Measurements from ENCODE around the gene ACBD4. TPM values are rescaled to one million over a fixed set of nuclear protein-coding genes. Genes with fewer than 3 reads are reported as not detected.

Gene ACBD4
- total RNA-seq, 1 experiment from 2014 or later = 9.7 TPM

DNA sequence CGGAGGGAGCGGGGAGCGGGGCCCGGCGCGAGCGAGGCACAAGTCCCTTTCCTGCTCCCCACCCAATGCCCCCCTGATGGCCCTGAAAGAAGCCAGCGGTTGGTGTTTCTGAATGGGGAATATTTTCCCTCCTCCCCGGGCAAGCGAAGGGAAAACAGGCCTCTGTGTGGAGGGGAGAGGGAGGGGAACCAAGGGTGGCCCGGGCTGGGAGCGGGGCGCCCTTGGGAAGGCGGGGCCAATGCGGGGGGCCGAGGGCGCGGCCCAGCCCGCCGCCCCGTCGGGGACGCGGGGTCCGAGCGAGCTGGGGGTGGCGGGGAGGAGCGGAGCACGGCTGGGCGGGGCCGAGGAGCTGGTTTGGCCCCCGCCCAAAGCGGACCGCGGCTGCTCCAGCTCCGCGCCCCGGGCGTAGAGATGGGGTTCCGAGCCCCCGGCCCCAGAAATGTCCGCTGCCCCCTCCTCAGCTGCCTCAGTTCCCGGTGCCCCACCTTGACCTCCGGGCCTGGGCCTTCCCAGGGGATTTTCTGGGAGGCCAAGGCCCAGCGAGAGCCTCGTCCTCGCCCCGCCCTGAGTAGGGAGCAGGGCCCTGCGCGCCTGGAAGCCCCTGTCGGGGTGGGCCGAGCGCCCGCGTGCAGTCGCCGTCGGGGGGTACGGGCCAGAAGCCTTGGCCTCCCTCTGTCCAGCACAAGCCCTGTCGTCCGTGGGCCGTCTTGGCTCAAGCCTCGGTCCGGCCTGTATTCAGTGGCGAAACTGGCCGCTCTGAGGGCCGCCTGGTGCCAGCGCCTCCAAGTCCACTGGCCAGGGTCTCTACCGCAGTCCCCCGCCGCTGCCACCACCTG, 8.9 kb downstream of the ACBD4 start:
- no peak overlapping the region for H2BK20ac ChIP-seq (ENCODE audit: low read depth, low read length, poor library complexity, severe bottlenecking)
- peak overlapping the region; percentile 51 for H3K4me2 ChIP-seq (ENCODE audit: insufficient read depth, insufficient read length, low read length)
- Mint-ChIP-seq H3K4me3 (peak overlapping the region; percentile 57 to 76), H3K27me3 (ENCODE audit: low read depth) (peaks cover 3% of the 10 kb centered on the region), H3K9me3 (no peaks in the 10 kb centered on the region; a peak in 1 of 5 replicates), H3K27ac (no peak overlapping the region), H3K36me3 (ENCODE audit: insufficient read depth in 1 of 3, low read depth in 3 of 3) (peaks cover 4% of the 10 kb centered on the region in 3 experiments; a peak in 6 of 7 replicates), H3K4me1 (peaks cover 31 to 33% of the 10 kb centered on the region in 2 experiments)
- H4K20me1 ChIP-seq (ENCODE audit: control insufficient read depth, insufficient read depth, insufficient read length) = no peaks in the 10 kb centered on the region
- no peak overlapping the region for H2AK5ac ChIP-seq (ENCODE audit: insufficient read length, low read length)
- H4K5ac ChIP-seq (ENCODE audit: insufficient read length, low read depth, low read length) = no peak overlapping the region
- no peaks in the 10 kb centered on the region for H3K9me3 ChIP-seq (ENCODE audit: control insufficient read depth, low read depth, low read length)
- no peak overlapping the region for H3T11ph ChIP-seq (ENCODE audit: low read length)
- H3K56ac ChIP-seq (ENCODE audit: insufficient read length, low read depth, low read length) = no peak overlapping the region
- no peak overlapping the region for H4K8ac ChIP-seq (replicated peaks; ENCODE audit: insufficient read length, low read depth, low read length)
- no peak overlapping the region for H2AFZ ChIP-seq (ENCODE audit: low read length)
- H3K79me1 ChIP-seq (ENCODE audit: insufficient read depth, low read depth, low read length, poor library complexity, severe bottlenecking) = no peaks in the 10 kb centered on the region
- no peak overlapping the region for H3K4ac ChIP-seq (ENCODE audit: low read depth, low read length)
- DNase-seq = peak; percentile 69
- no peak overlapping the region for H2BK120ac ChIP-seq (ENCODE audit: low read depth, low read length, poor library complexity, severe bottlenecking)
- no peaks in the 10 kb centered on the region for H3K79me2 ChIP-seq (ENCODE audit: insufficient read depth, low read length)
- H3K18ac ChIP-seq (ENCODE audit: insufficient read length, low read depth, low read length) = no peak overlapping the region
- WGBS (ENCODE audit: extremely low coverage, insufficient read length, low lambda C conversion rate) = no CpG with 5 or more reads among the region's 71 CpGs
- H3K27me3 ChIP-seq (ENCODE audit: insufficient read depth, low read length) = no peaks in the 10 kb centered on the region
- no peak overlapping the region for H2BK12ac ChIP-seq (ENCODE audit: insufficient read length, low read depth, low read length)
- H2BK5ac ChIP-seq (ENCODE audit: insufficient read length, low read length) = no peak overlapping the region
- TF ChIP-seq, protein P1, sequence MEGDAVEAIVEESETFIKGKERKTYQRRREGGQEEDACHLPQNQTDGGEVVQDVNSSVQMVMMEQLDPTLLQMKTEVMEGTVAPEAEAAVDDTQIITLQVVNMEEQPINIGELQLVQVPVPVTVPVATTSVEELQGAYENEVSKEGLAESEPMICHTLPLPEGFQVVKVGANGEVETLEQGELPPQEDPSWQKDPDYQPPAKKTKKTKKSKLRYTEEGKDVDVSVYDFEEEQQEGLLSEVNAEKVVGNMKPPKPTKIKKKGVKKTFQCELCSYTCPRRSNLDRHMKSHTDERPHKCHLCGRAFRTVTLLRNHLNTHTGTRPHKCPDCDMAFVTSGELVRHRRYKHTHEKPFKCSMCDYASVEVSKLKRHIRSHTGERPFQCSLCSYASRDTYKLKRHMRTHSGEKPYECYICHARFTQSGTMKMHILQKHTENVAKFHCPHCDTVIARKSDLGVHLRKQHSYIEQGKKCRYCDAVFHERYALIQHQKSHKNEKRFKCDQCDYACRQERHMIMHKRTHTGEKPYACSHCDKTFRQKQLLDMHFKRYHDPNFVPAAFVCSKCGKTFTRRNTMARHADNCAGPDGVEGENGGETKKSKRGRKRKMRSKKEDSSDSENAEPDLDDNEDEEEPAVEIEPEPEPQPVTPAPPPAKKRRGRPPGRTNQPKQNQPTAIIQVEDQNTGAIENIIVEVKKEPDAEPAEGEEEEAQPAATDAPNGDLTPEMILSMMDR (conservative IDR thresholded peaks at IDR 0.05) = no peak
- no peak overlapping the region for H3K27ac ChIP-seq (ENCODE audit: insufficient read length, low read depth, low read length)
- no peak overlapping the region for H3K9ac ChIP-seq (ENCODE audit: extremely low read depth, insufficient read length, low read length)
- H2BK15ac ChIP-seq (ENCODE audit: low read depth, low read length) = no peak overlapping the region
- peak overlapping the region; percentile 9; the same call in 1 of the 2 replicates for H3K14ac ChIP-seq (ENCODE audit: insufficient read depth, low read length)
- peaks cover 17% of the 10 kb centered on the region for H3K23me2 ChIP-seq (ENCODE audit: insufficient read length, low read depth, low read length, poor library complexity, severe bottlenecking)
- H3K4me1 ChIP-seq (ENCODE audit: insufficient read depth, low read length) = peaks cover 2% of the 10 kb centered on the region; the same call in 1 of the 2 replicates
- no peak overlapping the region for H4K91ac ChIP-seq (ENCODE audit: insufficient read length, low read depth, low read length)
- H3K23ac ChIP-seq (ENCODE audit: insufficient read length, low read depth, low read length) = no peak overlapping the region

Measured in H9 (cell line).